HFF-Myc (cell line): ENCODE results near the gene EML3.
"Not testable (repeated sequence)": the region's sequence is repeated elsewhere in the genome, so short reads cannot be mapped to it uniquely, and the experiment has no call there.

Source experiments
- DNase-seq: peaks from one replicate; pipeline ENCODE4 v3.0.0-alpha.2; 2011; ENCODE audit warnings: low read depth; ENCODE audit errors: extremely low read depth
- H3K4me3 ChIP-seq: replicated peaks from 2 replicates; pipeline ENCODE4 v1.5.1; 2011; ENCODE audit warnings: low read depth, mild to moderate bottlenecking, control low read depth, low read length
- TF ChIP-seq, protein P1 (sequence below): IDR thresholded peaks from 2 replicates; pipeline ENCODE4 v1.5.1; 2012; ENCODE audit warnings: mild to moderate bottlenecking, low read depth, low read length, control low read depth; ENCODE audit errors: missing control alignments

The EML3 gene

DNA sequence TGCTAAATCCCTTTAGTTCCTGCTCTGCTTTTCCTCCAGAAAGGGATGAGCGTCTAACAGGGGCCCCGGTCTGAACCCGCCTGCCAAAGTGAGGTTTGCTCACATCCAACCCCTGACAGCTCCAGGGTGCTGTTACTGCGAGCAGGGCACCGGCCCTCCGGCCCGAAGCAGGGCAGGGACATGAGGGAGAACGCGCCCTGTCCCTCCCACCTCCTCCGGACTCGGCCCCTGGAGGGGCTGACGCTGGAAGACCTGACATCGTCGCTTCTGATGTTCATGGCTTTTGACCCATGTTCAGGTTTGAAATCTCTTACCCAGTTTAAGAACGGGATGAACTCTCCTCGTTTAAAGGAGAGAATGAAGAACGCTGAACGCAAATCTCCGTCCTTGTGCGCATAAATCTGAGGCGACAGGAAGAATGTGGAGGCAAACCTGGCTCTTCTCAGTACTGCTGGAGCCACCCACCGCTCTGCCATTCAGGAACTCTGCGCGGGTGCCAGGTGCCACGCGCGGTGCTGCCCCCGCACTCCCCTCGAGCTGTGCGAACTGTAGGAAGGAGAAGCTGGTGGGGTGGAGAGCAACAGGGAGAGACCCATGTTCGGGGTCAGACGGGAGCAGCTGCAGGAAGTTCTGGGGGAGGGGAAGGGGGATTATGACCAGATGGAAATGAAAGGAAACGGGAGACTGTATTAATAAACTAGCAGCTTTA, 38.1 kb downstream of the EML3 start:
- peak overlapping the region; percentile 100 for H3K4me3 ChIP-seq
- DNase-seq, result no peak
- TF ChIP-seq, protein P1, sequence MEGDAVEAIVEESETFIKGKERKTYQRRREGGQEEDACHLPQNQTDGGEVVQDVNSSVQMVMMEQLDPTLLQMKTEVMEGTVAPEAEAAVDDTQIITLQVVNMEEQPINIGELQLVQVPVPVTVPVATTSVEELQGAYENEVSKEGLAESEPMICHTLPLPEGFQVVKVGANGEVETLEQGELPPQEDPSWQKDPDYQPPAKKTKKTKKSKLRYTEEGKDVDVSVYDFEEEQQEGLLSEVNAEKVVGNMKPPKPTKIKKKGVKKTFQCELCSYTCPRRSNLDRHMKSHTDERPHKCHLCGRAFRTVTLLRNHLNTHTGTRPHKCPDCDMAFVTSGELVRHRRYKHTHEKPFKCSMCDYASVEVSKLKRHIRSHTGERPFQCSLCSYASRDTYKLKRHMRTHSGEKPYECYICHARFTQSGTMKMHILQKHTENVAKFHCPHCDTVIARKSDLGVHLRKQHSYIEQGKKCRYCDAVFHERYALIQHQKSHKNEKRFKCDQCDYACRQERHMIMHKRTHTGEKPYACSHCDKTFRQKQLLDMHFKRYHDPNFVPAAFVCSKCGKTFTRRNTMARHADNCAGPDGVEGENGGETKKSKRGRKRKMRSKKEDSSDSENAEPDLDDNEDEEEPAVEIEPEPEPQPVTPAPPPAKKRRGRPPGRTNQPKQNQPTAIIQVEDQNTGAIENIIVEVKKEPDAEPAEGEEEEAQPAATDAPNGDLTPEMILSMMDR, result no peak

DNA sequence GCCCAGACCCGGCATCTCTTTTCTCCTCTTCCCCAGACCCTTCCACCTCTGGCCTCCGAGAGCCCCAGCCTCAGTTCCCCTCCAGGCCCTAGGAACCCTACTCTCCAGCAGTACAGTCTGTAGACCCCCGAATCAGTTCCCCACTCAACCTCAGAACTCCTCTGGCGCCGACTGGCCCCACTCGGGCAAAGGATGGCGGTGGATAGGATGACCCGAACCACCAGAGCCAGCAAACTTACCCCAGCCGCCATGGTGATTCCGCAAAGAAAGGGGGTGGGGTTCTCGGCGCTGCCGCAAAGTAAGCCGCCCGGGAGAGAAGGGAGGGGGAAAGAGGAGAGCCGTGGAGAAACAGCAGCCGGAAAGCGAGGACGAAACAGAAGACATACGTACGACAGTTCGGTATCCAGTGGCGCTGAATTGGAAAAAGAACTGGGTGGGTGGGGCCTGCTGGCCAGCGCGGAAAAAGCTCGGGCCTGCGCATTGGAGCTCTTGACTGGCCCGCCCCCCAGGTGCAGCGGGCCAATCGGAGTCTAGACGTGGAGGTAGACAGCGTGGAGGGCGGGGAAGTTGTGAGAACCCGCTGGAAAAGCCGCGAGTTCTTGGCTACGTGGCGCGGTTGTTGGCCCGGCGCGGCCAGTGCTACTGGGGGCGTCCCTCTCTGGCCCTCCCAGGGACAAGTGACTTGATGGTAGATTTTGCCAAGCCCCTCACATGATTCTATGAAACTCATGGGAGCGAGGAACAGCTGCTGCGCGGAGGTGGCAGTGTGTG, 38.8 kb downstream of the EML3 start, which contains the start of gene EEF1G:
EEF1G (minus strand) TSS at position 300 of the 771 bp plus-strand sequence; CDS start at position 251, 49 bp downstream.
- DNase-seq, result peak; percentile 100
- H3K4me3 ChIP-seq, result peak within 1 kb of the TSS; percentile 100
- TF ChIP-seq, protein P1, result no peak

DNA sequence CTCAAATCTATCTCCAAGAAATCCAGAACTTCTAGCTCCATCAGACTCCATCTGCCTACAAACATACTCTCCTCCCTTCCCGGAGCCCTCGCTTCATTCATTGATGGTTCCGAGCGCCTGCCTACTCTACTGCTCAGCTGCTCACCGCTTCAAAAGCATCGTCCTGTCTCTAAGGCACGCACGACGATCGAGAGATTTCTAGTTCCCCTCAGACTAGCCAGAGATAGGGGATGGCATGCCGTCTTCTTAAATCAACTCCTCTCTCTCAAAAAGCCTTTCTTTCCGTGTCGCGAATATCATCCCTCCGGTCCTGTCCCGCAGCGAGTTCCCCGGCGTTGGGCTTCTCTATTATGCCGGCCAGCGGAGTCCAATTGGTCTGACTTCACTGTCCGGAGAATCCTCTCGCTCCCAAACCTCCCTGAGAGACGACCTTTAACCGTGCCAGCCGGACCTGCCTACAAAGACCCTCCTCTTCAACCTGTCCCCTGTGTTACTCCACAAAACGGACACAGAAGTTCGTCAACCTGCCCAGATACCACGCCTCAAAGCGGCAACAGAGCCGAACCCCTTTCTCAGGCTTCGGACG, 39.5 kb downstream of the EML3 start:
- DNase-seq, result no peak
- TF ChIP-seq, protein P1, result no peak
- H3K4me3 ChIP-seq, result peak overlapping the region; percentile 100

DNA sequence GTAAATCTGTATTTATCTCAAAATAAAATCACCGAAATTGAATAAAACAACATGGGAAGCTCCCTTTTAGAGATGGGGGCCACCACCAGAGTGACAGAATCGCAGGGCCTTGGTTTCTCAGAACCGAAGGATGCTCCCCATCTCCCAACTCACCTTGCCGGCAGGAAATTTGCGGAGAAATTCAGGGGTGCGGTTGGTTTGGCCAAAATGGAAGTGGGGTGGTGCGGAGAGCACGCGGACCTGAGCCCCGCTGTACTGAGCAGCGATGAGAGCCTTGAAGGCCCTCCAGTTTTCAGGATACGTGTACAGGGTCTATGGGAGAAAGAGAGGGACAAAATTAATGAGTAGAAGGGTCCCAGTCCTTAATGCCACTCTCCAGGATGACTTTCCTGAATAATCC, 40.1 kb downstream of the EML3 start:
- H3K4me3 ChIP-seq, result peak overlapping the region; percentile 100
- TF ChIP-seq, protein P1, result no peak
- DNase-seq, result no peak

DNA sequence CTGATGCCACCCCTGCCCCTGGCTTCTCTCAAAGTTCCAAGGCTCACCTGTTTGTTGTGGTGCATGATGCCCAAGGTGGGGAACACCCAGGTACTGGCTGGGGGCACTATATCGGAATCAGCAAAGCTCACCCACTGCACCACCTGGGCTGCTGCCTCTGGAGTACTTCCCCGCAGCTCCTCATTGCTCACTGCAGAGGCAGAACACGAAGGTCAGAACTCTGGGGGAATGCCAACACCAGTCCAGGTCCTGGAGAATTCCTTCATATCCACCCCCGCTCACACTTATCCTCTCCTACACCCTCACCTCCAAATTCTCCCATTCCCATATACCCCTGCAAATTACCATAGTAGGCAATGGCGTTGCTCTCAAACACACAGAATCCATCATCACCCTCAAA, 41.1 kb downstream of the EML3 start:
- peak overlapping the region; percentile 100 for H3K4me3 ChIP-seq
- not testable (repeated sequence) for DNase-seq

DNA sequence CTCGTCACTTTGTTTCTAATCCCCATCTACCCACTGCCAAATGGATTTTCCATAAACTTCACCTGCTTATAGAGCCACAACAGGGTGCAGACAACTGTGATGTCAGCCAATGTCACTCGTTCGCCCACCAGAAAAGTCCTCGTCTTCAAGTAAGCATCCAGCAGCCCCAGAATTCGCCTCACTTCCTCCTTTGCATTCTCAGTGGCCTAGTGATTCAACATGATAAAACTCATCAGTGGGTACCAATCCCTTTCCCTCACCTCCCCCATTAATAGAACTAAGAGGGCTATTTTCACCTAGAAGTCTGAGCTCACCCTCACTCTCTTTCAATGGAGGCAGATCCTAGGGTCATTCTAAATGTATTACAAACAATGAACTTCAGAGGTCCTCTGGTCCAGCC, 41.7 kb downstream of the EML3 start:
- peak overlapping the region; percentile 100 for H3K4me3 ChIP-seq
- DNase-seq, result not testable (repeated sequence)

DNA sequence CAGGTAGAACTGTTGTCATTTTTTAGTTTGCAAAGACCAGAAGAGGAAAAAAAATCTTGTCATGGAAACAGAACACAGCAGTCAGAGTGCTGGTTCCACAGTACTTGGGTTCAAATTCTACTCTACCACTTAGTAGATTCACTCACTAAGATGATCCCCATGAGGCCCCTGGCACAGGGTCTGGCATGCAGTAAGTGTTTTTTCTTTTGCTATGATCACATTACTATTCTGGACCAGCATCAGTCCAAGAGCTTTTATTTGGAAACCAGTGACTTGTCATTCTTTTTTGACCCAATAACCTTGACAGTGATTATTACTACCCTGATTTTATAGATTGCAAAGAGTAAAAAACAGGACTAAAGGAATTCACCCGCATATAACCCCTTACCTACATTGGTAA, 43.0 kb downstream of the EML3 start:
- TF ChIP-seq, protein P1, result no peak

More for the DNA sequence above, 43.0 kb downstream of the EML3 start:
- no peak for DNase-seq
- peak overlapping the region; percentile 100 for H3K4me3 ChIP-seq
